K562 (cell line): ENCODE data around the gene CSKMT. TPM values are rescaled to one million over a fixed set of nuclear protein-coding genes. Genes with fewer than 3 reads are reported as not detected.

Source experiments
- ATAC-seq: fragments of 200-7000 bp; cut with Tn5 transposase; 3 replicates; pipeline ENCODE4 v1.9.1; 2020; ENCODE audit warnings: moderate library complexity
- BruUV-seq: library from RNA; stranded (reverse); fragments of 400-500 nt; replicated peaks from 2 replicates; lab custom pipeline; 2021; lab: Mats Ljungman, UMichigan
- CTCF ChIA-PET: fragments of 300-600 bp; formaldehyde crosslinking; extraction: SDS; loops from one replicate; lab custom pipeline; 2021; ENCODE audit warnings: low intra/inter-chr PET ratio; lab: Yijun Ruan, JAX
- POLR2A ChIA-PET: fragments of 300-600, 350-650 bp; sonication (Branson Sonifier 250); formaldehyde crosslinking; extraction: SDS; loops from one replicate; lab custom pipeline; 2021; ENCODE audit warnings: antibody characterized with exemption, inconsistent platforms; lab: Yijun Ruan, JAX
- DNase-seq, 4 experiments: peaks; one replicate each; pipeline versions ENCODE4 v3.0.0 to v3.0.0-alpha.2; 2011 to 2018; ENCODE audit warnings: low spot score in 3 of 4, mixed read lengths in 3 of 4; ENCODE audit errors: extremely low read depth in 1 of 4
- FAIRE-seq: peaks from 2 replicates; lab custom pipeline; 2011; peaks lifted over from hg19 to GRCh38; lab: Jason Lieb, UNC
- H2AFZ ChIP-seq: 2 replicates; pipeline ENCODE4 v1.6.0; 2011; ENCODE audit warnings: low read depth, low read length, control low read depth, inconsistent platforms
- H3K27ac ChIP-seq: fragments of 200-600 bp; 3 replicates; pipeline ENCODE4 v1.8.0; 2011; ENCODE audit warnings: low read depth, mild to moderate bottlenecking, control low read depth, inconsistent platforms, low read length, moderate library complexity, mixed read lengths; ENCODE audit errors: extremely low read depth
- H3K27me3 ChIP-seq, 2 experiments: fragments of 300-600 bp in 1 of 2; 2 replicates in 1 of 2; 3 replicates in 1 of 2; pipeline versions ENCODE4 v1.6.0 to v1.8.0; 2011; ENCODE audit warnings: inconsistent platforms in 2 of 2, low read length in 2 of 2, mild to moderate bottlenecking in 1 of 2, mixed read lengths in 1 of 2, moderate library complexity in 1 of 2; ENCODE audit not compliant: control insufficient read depth in 2 of 2, insufficient read depth in 2 of 2
- H3K36me3 ChIP-seq: fragments of 300-600 bp; 3 replicates; pipeline ENCODE4 v1.8.0; 2011; ENCODE audit warnings: mild to moderate bottlenecking, low read length, inconsistent platforms; ENCODE audit not compliant: control insufficient read depth, insufficient read depth
- H3K4me1 ChIP-seq, 2 experiments: fragments of 200-600 bp in 1 of 2; replicated peaks in 1 of 2; 2 replicates in 1 of 2; 3 replicates in 1 of 2; pipeline versions ENCODE4 v1.5.1 to v1.8.0; 2011; ENCODE audit warnings: inconsistent platforms in 2 of 2, low read length in 2 of 2, mild to moderate bottlenecking in 1 of 2, mixed read lengths in 1 of 2, moderate library complexity in 1 of 2; ENCODE audit not compliant: control insufficient read depth in 2 of 2, insufficient read depth in 2 of 2
- H3K4me2 ChIP-seq: 2 replicates; pipeline ENCODE4 v1.6.1; 2011; ENCODE audit warnings: low read length, control low read depth, inconsistent platforms, mixed read lengths; ENCODE audit not compliant: insufficient read depth
- H3K4me3 ChIP-seq: fragments of 200-600 bp; sonication (generic), shearing (Covaris generic); 2 replicates; pipeline ENCODE4 v1.5.1; 2016; ENCODE audit warnings: control low read depth, inconsistent platforms
- H3K79me2 ChIP-seq: fragments of 200-600 bp; 3 replicates; pipeline ENCODE4 v1.8.0; 2011; ENCODE audit warnings: low read length, inconsistent platforms; ENCODE audit not compliant: control insufficient read depth, insufficient read depth
- H3K9ac ChIP-seq, 2 experiments: 2 replicates each; pipeline versions ENCODE4 v1.6.0 to v1.6.1; 2011; ENCODE audit warnings: low read depth in 2 of 2, low read length in 2 of 2, control low read depth in 1 of 2, inconsistent platforms in 1 of 2, mild to moderate bottlenecking in 1 of 2, mixed read lengths in 1 of 2; ENCODE audit not compliant: insufficient read depth in 1 of 2
- H3K9me1 ChIP-seq: one replicate; pipeline ENCODE4 v1.6.0; 2011; ENCODE audit warnings: inconsistent platforms, mild to moderate bottlenecking, low read length, moderate library complexity; ENCODE audit not compliant: control insufficient read depth, insufficient read depth
- H3K9me3 ChIP-seq: replicated peaks from 2 replicates; pipeline ENCODE4 v1.5.1; 2011; ENCODE audit warnings: low read depth, low read length, inconsistent platforms; ENCODE audit not compliant: control insufficient read depth, insufficient read depth
- H4K20me1 ChIP-seq: replicated peaks from 2 replicates; pipeline ENCODE4 v1.6.1; 2011; ENCODE audit warnings: low read length, inconsistent platforms, mixed read lengths; ENCODE audit not compliant: control insufficient read depth, insufficient read depth
- ARHGAP35 ChIP-seq: fragments of 450-650 bp; IDR thresholded peaks from 2 replicates; pipeline ENCODE4 v1.6.1; 2018; ENCODE audit not compliant: partially characterized antibody
- ATF4 ChIP-seq: fragments of 450-650 bp; formaldehyde crosslinking; IDR thresholded peaks from 2 replicates; pipeline ENCODE4 v1.4.0; 2022; ENCODE audit warnings: mild to moderate bottlenecking, moderate library complexity
- CREB3 ChIP-seq: fragments of 450-650 bp; conservative IDR thresholded peaks from 2 replicates; pipeline ENCODE4 v1.6.1; 2016; ENCODE audit warnings: missing genetic modification characterization, low read depth, mild to moderate bottlenecking, missing compliant biosample characterization, moderate library complexity
- SPI1 ChIP-seq: IDR thresholded peaks from 2 replicates; pipeline ENCODE4 v1.6.1; 2011; ENCODE audit warnings: low read depth, low read length, control low read depth, borderline replicate concordance
- ZC3H11A ChIP-seq: IDR thresholded peaks from 2 replicates; pipeline ENCODE4 v1.6.1; 2012; ENCODE audit warnings: low read depth, low read length, improper control_type of control experiment
- ZFX ChIP-seq: sonication (generic); formaldehyde crosslinking; IDR thresholded peaks from 2 replicates; pipeline ENCODE4 v1.8.0; 2022; ENCODE audit warnings: mild to moderate bottlenecking, missing genetic modification reagents, moderate library complexity
- ZNF239 ChIP-seq: fragments of 250-450 bp; sonication (Bioruptor Pico); IDR thresholded peaks from 2 replicates; pipeline ENCODE4 v1.4.0; 2020; ENCODE audit warnings: mild to moderate bottlenecking
- ZNF318 ChIP-seq, 2 experiments: fragments of 450-650 bp; IDR thresholded peaks; 2 replicates each; pipeline ENCODE4 v1.6.1; 2016; ENCODE audit warnings: mild to moderate bottlenecking in 2 of 2, borderline replicate concordance in 1 of 2, low read depth in 1 of 2, moderate library complexity in 1 of 2
- ZNF785 ChIP-seq: fragments of 250-450 bp; sonication (Bioruptor Pico); IDR thresholded peaks from 2 replicates; pipeline ENCODE4 v1.4.0; 2020; ENCODE audit warnings: mild to moderate bottlenecking
- WGBS: fragments of 100-300 bp; shearing (Covaris generic); methylation state at CpG from one replicate; pipeline ENCODE4 v1.1.6; 2016; ENCODE audit warnings: low coverage, mixed read lengths; ENCODE audit not compliant: insufficient coverage; ENCODE audit errors: missing lambda C conversion rate; 5-methylcytosine and 5-hydroxymethylcytosine counted together
- in situ Hi-C: fragments of 300-500 bp; cut with MboI; formaldehyde crosslinking; loops from 4 replicates; pipeline ENCODE4 v1.15.0; 2018; ENCODE audit warnings: inconsistent platforms, mixed read lengths
- intact Hi-C: fragments of 100-400 bp; cut with micrococcal nuclease; formaldehyde crosslinking; loops from 2 replicates; pipeline ENCODE4 v1.14.2; 2022
- polyA plus RNA-seq, 8 experiments: library from polyadenylated mRNA; depleted of rRNA in 4 of 8; stranded (reverse) in 5 of 8; unstranded in 3 of 8; fragments of >200 nt; fragmentation: Nextera tagmentation in 2 of 8; fragmentation: Illumina TruSeq in 1 of 8; extraction: Ambion mirVana in 2 of 8; extraction: Trizol in 1 of 8; gene quantifications; 2 replicates each; pipeline versions ENCODE4 v1.2.1 to v1.2.3, GENCODE V29; 2011 to 2014; ENCODE audit warnings: inconsistent platforms in 1 of 8, missing spikeins in 1 of 8
- total RNA-seq, 7 experiments: library from RNA; depleted of rRNA in 6 of 7; stranded (reverse); fragments of >200 nt in 6 of 7; fragmentation: Illumina TruSeq in 2 of 7; extraction: Trizol in 2 of 7; gene quantifications; 2 replicates each; pipeline versions ENCODE4 v1.2.1 to v1.2.3, GENCODE V29; 2011 to 2021; ENCODE audit warnings: low replicate concordance in 1 of 7

CSKMT gene
- total and polyA plus RNA-seq, 9 of the 15 experiments (the other 6 are each of a cell fraction or from before 2014, with no cell fraction given) = 10.3 to 108 (median 27.2) TPM

- H4K20me1 ChIP-seq = no peaks in the 10 kb centered on the region
- BruUV-seq = no TSS peak
- peak within 1 kb of the TSS; percentile 79 for H2AFZ ChIP-seq
- no peaks in the 10 kb centered on the region for H3K9me1 ChIP-seq
- peak within 1 kb of the TSS; percentile 85 to 93 for H3K9ac ChIP-seq
- peaks cover 34% of the 10 kb centered on the region for H3K36me3 ChIP-seq
- peaks cover 12 to 13% of the 10 kb centered on the region in 2 experiments; a peak in 4 of 5 replicates for H3K4me1 ChIP-seq
- FAIRE-seq (peak; percentile 94), DNase-seq (peak; percentile 97 to 99 (median 98)), ATAC-seq (peak; percentile 98)
- peak within 1 kb of the TSS; percentile 93 for H3K4me2 ChIP-seq
- in situ Hi-C loops (loop anchor here (10.0 kb wide), 1 partner anchor 1197 kb away; the partner anchor contains the start of gene CPSF7), intact Hi-C loops (loop anchor here (1.0 kb wide), 1 partner anchor 105 kb away; the partner anchor contains the start of gene HNRNPUL2)
- WGBS = 1% methylated on average over 56 of the region's 77 CpGs
- H3K9me3 ChIP-seq = no peaks in the 10 kb centered on the region
- H3K4me3 ChIP-seq = peak within 1 kb of the TSS; percentile 73
- no peaks in the 10 kb centered on the region for H3K27me3 ChIP-seq
- H3K27ac ChIP-seq = peak within 1 kb of the TSS; percentile 84
- peaks cover 20% of the 10 kb centered on the region for H3K79me2 ChIP-seq
- POLR2A ChIA-PET = interaction anchor here (1.1 to 2.6 kb wide), 13 partner anchors 8 to 233 kb away, joined by 3 to 24 read pairs (median 5); partner anchors contain the start of genes C11orf98, CSKMT, GANAB and LBHD1
- CTCF ChIA-PET = interaction anchor here (1.6 kb wide), 1 partner anchor 10 kb away, joined by 14 read pairs; the partner anchor contains the start of gene EML3
- no peak for TF ChIP-seq ZC3H11A
- TF ChIP-seq ZNF239 = no peak
- TF ChIP-seq ZNF318 (IDR thresholded peaks at IDR 0.05; ENCODE audit: borderline replicate concordance in 1 of 2, low read depth in 1 of 2) = peak in 1 of 2 experiments; percentile 68; a peak in 1 of 4 replicates
- TF ChIP-seq ZNF785 (CRISPR knock-in tag) = no peak
- peak; percentile 46; the same call in 1 of the 2 replicates for TF ChIP-seq ZFX (CRISPR knock-in tag)
- TF ChIP-seq ARHGAP35 = no peak
- no peak for TF ChIP-seq SPI1
- peak; percentile 81 for TF ChIP-seq CREB3 (tag)
- no peak for TF ChIP-seq ATF4 (CRISPR knock-in tag)
These were observed 43.3 kb upstream of the CSKMT start, which contains the start of gene B3GAT3 for GRCh38 chr11:62621567-62622470. B3GAT3 (minus strand) TSS chr11:62621986; CDS start chr11:62621947, 39 bp downstream.
